Natural killer cell (primary cell): Measurements from ENCODE around the gene SEMA4G. TPM values are rescaled to one million over a fixed set of nuclear protein-coding genes. Genes with fewer than 3 reads are reported as not detected.
A peak's percentile ranks its signal among the peaks of the same experiment; 100 is the strongest.

ENCODE experiments used
- ATAC-seq, 3 donors: fragments of 150-1000 bp in 2 of 3; fragments of 200-7000 bp in 1 of 3; cut with Tn5 transposase; 1 replicate in 1 of 3; 2 replicates in 2 of 3; pipeline ENCODE4 v1.10.0; 2021; ENCODE audit warnings: mild to moderate bottlenecking in 2 of 3, moderate library complexity in 2 of 3
- DNase-seq, 2 donors: peaks; one replicate each; pipeline versions ENCODE4 v3.0.0 to v3.0.0-alpha.2; 2013 to 2021; ENCODE audit warnings: mixed read lengths in 1 of 2
- H3K27ac ChIP-seq: one replicate; pipeline ENCODE4 v1.5.1; 2013; ENCODE audit warnings: mild to moderate bottlenecking, low read length
- H3K27me3 ChIP-seq: one replicate; pipeline ENCODE4 v1.6.1; 2013; ENCODE audit warnings: low read length; ENCODE audit not compliant: control insufficient read depth, insufficient read depth
- H3K36me3 ChIP-seq: one replicate; pipeline ENCODE4 v1.6.1; 2013; ENCODE audit warnings: low read length; ENCODE audit not compliant: control insufficient read depth, insufficient read depth
- H3K4me1 ChIP-seq: one replicate; pipeline ENCODE4 v1.6.1; 2013; ENCODE audit warnings: low read length; ENCODE audit not compliant: control insufficient read depth, insufficient read depth
- H3K4me3 ChIP-seq: one replicate; pipeline ENCODE4 v1.5.1; 2013; ENCODE audit warnings: low read length
- H3K9me3 ChIP-seq: one replicate; pipeline ENCODE4 v1.6.1; 2013; ENCODE audit warnings: low read length; ENCODE audit not compliant: control insufficient read depth, insufficient read depth
- H3K27ac Mint-ChIP-seq, 2 donors: one replicate each; pipeline ENCODE4 v1.8.0; 2022; ENCODE audit warnings: mild to moderate bottlenecking in 2 of 2, mixed read lengths in 2 of 2, moderate library complexity in 1 of 2
- H3K27me3 Mint-ChIP-seq, 2 donors: one replicate each; pipeline ENCODE4 v1.8.0; 2022; ENCODE audit warnings: low read depth in 2 of 2, mixed read lengths in 2 of 2
- H3K36me3 Mint-ChIP-seq: one replicate; pipeline ENCODE4 v1.8.0; 2022; ENCODE audit warnings: mixed read lengths
- H3K4me1 Mint-ChIP-seq, 2 donors: one replicate each; pipeline ENCODE4 v1.8.0; 2022; ENCODE audit warnings: mixed read lengths in 2 of 2
- H3K4me3 Mint-ChIP-seq: one replicate; pipeline ENCODE4 v1.8.0; 2022; ENCODE audit warnings: mild to moderate bottlenecking, moderate library complexity, mixed read lengths
- H3K9me3 Mint-ChIP-seq, 2 donors: one replicate each; pipeline ENCODE4 v1.8.0; 2022; ENCODE audit warnings: mixed read lengths in 2 of 2
- CTCF ChIP-seq: fragments of 200-600 bp; IDR thresholded peaks from one replicate; pipeline ENCODE4 v1.8.0; 2022; ENCODE audit warnings: antibody characterized with exemption
- WGBS: methylation state at CpG from one replicate; pipeline ENCODE4 v1.1.7; 2013; ENCODE audit warnings: missing lambda C conversion rate; ENCODE audit not compliant: insufficient coverage; 5-methylcytosine and 5-hydroxymethylcytosine counted together
- intact Hi-C: fragments of 100-400 bp; cut with micrococcal nuclease; formaldehyde crosslinking; loops from one replicate; pipeline ENCODE4 v1.14.2; 2022
- total RNA-seq, 4 donors: library from RNA; stranded (reverse); fragments of 120-200 nt in 1 of 4; gene quantifications; one replicate each; pipeline versions ENCODE4 v1.2.3 to v1.2.4, GENCODE V29; 2013 to 2022

Gene SEMA4G
- total RNA-seq, 3 donors from 2014 or later (not counting 1 experiment from before 2014, with no cell fraction given): 0.53 to 1.7 TPM; not detected in 1

- intact Hi-C loops: loop anchor here (1.0 to 5.0 kb wide), 2 partner anchors 15 to 33 kb away; partner anchors contain the start of genes PDZD7 and SFXN3
- H3K4me1 Mint-ChIP-seq: peaks cover 14 to 34% of the 10 kb centered on the region in 2 donors
- Histone ChIP-seq H3K27me3 (no peaks in the 10 kb centered on the region), H3K4me3 (peak within 1 kb of the TSS; percentile 83), H3K36me3 (no peaks in the 10 kb centered on the region), H3K4me1 (peaks cover 35% of the 10 kb centered on the region), H3K9me3 (no peaks in the 10 kb centered on the region), H3K27ac (peak within 1 kb of the TSS; percentile 77)
- DNase-seq: no peak
- no peaks in the 10 kb centered on the region for H3K9me3 Mint-ChIP-seq
- no peak for TF ChIP-seq CTCF
- ATAC-seq: no peak
- H3K27ac Mint-ChIP-seq: peak within 1 kb of the TSS; percentile 71 to 82
- H3K4me3 Mint-ChIP-seq: peak within 1 kb of the TSS; percentile 89
- H3K27me3 Mint-ChIP-seq: peaks cover 0 to 4% of the 10 kb centered on the region in 2 donors
- H3K36me3 Mint-ChIP-seq: no peaks in the 10 kb centered on the region
- 2% methylated on average over 43 of the region's 44 CpGs for WGBS
Measured at GRCh38 chr10:100999742-101000126, 30.4 kb downstream of the SEMA4G start, which contains the start of gene LZTS2. LZTS2 (plus strand) TSS chr10:100999808; CDS start chr10:101002539, 2,731 bp downstream.

DNA sequence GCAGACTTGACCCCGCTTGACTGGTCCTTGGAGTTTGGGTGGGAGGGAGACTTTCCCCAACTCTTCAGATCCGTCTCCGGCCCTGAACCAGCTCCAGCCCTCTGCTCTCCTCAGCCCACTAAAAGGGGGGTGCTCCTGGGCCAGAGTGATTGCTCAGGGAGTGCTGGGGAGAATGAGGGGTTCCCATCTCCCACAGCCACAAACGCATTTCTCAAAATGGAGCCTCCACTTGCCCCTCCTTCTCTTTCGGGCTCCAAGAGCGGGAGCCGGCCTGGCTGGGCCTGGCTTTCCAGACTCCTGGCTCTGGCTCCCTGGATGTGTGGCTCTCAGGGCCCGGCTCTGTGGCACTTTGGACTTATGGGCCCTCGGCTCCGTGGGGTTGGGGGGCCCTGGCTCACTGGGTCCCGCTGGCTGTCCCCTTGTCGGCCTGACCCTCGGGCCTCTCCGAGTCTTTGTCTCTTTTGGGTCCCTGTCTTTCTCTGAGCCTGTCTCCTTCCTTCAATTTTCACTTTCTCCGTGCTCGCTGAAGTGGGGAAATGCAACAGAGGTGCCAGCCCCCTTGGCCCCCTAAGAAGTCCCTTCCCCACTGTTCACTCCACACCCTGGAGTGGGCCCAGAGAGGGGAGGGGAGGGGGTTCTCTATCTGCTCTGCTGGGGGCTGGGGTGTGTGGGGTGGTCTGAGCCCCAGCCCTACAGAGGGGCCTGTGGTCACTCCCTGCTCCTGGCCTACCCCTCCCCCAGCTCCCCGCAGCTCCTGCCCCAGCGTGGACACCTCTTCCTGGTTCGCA is 31.0 kb downstream of the SEMA4G start:
- Histone ChIP-seq H3K4me3 (peak overlapping the region; percentile 26), H3K4me1 (peaks cover 35% of the 10 kb centered on the region), H3K9me3 (no peaks in the 10 kb centered on the region), H3K36me3 (no peaks in the 10 kb centered on the region), H3K27ac (no peak overlapping the region), H3K27me3 (no peaks in the 10 kb centered on the region)
- Mint-ChIP-seq H3K27ac (peak overlapping the region in 1 of 2 donors; percentile 71), H3K9me3 (no peaks in the 10 kb centered on the region), H3K4me1 (peaks cover 14 to 34% of the 10 kb centered on the region in 2 donors), H3K36me3 (no peaks in the 10 kb centered on the region), H3K27me3 (peaks cover 0 to 4% of the 10 kb centered on the region in 2 donors), H3K4me3 (peak overlapping the region; percentile 79)
- WGBS: 52% methylated on average over 16 of the region's 19 CpGs
- ATAC-seq (no peak), DNase-seq (peak in 1 of 2 donors; percentile 23)
- no peak for TF ChIP-seq CTCF
- intact Hi-C loops: no loop called here

- intact Hi-C loops: no loop called here
- Mint-ChIP-seq H3K36me3 (no peaks in the 10 kb centered on the region), H3K9me3 (no peaks in the 10 kb centered on the region), H3K27me3 (peaks cover 0 to 4% of the 10 kb centered on the region in 2 donors), H3K4me3 (peak overlapping the region; percentile 79), H3K27ac (peak overlapping the region; percentile 24 to 71), H3K4me1 (peaks cover 14 to 34% of the 10 kb centered on the region in 2 donors)
- H3K9me3 ChIP-seq: no peaks in the 10 kb centered on the region
- 64% methylated on average over 12 of the region's 12 CpGs for WGBS
- no peak overlapping the region for H3K4me3 ChIP-seq
- H3K4me1 ChIP-seq: peaks cover 35% of the 10 kb centered on the region
- TF ChIP-seq CTCF: no peak
- H3K36me3 ChIP-seq: peaks cover 2% of the 10 kb centered on the region
- DNase-seq (no peak), ATAC-seq (no peak)
- no peaks in the 10 kb centered on the region for H3K27me3 ChIP-seq
- H3K27ac ChIP-seq: no peak overlapping the region
Measured at GRCh38 chr10:101000915-101001658, 31.8 kb downstream of the SEMA4G start.
